ENCODE measurements around the gene WDR44.
A peak's percentile ranks its signal among the peaks of the same experiment; 100 is the strongest.
"Not testable (repeated sequence)": the region's sequence is repeated elsewhere in the genome, so short reads cannot be mapped to it uniquely, and the experiment has no call there.

WDR44 gene, protein sequence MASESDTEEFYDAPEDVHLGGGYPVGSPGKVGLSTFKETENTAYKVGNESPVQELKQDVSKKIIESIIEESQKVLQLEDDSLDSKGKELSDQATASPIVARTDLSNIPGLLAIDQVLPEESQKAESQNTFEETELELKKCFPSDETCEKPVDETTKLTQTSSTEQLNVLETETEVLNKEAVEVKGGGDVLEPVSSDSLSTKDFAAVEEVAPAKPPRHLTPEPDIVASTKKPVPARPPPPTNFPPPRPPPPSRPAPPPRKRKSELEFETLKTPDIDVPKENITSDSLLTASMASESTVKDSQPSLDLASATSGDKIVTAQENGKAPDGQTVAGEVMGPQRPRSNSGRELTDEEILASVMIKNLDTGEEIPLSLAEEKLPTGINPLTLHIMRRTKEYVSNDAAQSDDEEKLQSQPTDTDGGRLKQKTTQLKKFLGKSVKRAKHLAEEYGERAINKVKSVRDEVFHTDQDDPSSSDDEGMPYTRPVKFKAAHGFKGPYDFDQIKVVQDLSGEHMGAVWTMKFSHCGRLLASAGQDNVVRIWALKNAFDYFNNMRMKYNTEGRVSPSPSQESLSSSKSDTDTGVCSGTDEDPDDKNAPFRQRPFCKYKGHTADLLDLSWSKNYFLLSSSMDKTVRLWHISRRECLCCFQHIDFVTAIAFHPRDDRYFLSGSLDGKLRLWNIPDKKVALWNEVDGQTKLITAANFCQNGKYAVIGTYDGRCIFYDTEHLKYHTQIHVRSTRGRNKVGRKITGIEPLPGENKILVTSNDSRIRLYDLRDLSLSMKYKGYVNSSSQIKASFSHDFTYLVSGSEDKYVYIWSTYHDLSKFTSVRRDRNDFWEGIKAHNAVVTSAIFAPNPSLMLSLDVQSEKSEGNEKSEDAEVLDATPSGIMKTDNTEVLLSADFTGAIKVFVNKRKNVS

DNA sequence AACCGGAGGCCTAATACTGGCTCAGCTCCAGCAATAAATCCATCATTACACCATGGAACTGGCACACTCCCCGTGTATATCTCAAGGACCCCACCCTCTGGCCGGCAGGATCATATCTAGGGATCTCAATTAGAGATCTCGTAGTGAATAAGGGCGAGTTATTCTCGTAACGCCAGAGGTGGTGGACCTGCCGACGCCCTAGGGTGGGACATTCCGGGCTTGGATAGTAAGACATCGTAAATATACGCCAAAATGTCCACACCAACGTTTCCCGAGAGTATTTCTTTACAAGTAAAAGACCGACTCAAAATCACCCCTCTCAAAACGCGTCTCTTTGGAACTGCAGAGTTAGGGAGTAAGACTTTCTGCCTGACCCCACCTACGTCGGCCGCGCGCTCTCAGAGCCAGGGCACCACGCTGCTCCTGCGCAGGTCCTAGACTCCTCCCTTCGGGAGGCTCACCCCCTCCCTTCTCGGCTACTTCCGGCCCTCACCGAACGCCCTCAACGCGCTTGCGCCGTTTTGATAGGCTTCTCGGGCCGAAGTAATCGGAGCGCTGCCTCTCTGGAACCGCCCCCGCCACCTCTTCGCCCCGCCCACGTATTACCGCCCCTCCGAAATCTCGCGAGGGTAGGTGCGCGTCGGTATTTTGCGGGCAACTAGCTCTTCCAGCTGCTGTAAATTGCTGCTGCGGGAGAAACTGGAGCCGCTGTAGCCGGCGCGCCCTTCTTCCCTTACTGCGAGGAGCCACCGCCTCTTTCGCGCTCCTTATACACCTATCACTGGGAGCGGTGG, at the start of gene WDR44:
WDR44 (plus strand) TSS at position 643 of the 794 bp plus-strand sequence. CDS start 398 bp downstream, outside the sequence.
- peak within 1 kb of the TSS; percentile 82 for H3K4me3 ChIP-seq (replicated peaks; ENCODE audit: low read depth, low read length)
- TF ChIP-seq, protein P1, sequence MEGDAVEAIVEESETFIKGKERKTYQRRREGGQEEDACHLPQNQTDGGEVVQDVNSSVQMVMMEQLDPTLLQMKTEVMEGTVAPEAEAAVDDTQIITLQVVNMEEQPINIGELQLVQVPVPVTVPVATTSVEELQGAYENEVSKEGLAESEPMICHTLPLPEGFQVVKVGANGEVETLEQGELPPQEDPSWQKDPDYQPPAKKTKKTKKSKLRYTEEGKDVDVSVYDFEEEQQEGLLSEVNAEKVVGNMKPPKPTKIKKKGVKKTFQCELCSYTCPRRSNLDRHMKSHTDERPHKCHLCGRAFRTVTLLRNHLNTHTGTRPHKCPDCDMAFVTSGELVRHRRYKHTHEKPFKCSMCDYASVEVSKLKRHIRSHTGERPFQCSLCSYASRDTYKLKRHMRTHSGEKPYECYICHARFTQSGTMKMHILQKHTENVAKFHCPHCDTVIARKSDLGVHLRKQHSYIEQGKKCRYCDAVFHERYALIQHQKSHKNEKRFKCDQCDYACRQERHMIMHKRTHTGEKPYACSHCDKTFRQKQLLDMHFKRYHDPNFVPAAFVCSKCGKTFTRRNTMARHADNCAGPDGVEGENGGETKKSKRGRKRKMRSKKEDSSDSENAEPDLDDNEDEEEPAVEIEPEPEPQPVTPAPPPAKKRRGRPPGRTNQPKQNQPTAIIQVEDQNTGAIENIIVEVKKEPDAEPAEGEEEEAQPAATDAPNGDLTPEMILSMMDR (IDR thresholded peaks at IDR 0.05; ENCODE audit: low read length, missing control alignments) = no peak
- peak; percentile 96 for DNase-seq (ENCODE audit: low read depth)

DNA sequence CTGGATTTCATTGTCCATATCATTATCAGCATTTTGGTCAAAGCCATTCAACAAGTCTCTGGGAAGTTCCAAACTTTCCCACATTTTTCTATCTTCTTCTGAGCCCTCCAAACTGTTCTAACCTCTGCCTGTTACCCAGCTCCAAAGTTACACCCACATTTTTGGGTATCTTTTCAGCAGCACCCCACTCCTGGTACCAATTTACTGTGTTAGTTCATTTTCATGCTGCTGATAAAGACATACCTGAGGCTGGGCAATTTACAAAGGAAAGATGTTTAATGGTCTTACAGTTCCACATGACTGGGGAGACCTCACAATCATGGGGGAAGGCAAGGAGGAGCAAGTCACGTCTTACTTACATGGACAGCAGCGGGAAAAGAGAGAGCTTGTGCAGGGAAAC, 40.1 kb upstream of the WDR44 start:
- H3K4me3 ChIP-seq (replicated peaks; ENCODE audit: low read depth, low read length); DNase-seq (ENCODE audit: low read depth): not testable (repeated sequence)

DNA sequence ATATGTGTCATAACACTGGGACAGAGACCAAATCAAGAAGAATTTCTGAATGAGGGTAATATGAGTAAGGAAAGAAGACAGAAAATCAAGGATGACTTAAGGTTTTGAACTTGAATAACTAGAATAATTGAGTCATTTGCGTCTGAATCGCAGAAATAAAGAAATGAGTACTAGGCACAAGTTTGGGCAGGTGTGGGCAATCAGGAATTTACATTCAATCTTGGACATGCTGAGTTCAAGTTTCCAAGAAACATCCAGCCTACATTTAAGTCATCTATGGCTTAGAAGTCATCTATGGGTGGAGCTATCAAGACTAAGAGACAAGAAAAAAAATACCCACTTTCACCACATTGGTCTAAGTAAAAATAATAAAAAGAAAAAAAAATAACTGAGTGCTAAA, 30.4 kb upstream of the WDR44 start:
- TF ChIP-seq, protein P1 (IDR thresholded peaks at IDR 0.05; ENCODE audit: low read length, missing control alignments) = no peak
- no peak for DNase-seq (ENCODE audit: low read depth)
- H3K4me3 ChIP-seq (replicated peaks; ENCODE audit: low read depth, low read length) = no peak overlapping the region

DNA sequence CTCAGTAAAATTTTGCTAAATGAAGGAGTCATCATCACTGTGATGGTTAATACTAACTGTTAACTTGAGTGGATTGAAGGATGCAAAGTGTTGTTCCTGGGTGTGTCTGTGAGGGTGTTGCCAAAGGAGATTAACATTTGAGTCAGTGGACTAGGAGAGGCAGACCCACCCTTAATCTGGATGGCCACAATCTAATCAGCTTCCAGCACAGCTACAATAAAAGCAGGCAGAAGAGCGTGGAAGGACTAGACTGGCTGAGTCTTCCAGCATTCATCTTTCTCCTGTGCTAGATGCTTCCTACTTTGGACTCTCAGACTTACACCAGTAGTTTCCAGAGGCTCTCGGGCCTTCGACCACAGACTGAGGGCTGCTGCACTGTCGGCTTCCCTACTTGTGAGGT, 21.3 kb upstream of the WDR44 start:
- DNase-seq (ENCODE audit: low read depth) = no peak
- TF ChIP-seq, protein P1 (IDR thresholded peaks at IDR 0.05; ENCODE audit: low read length, missing control alignments) = no peak
- no peak overlapping the region for H3K4me3 ChIP-seq (replicated peaks; ENCODE audit: low read depth, low read length)

DNA sequence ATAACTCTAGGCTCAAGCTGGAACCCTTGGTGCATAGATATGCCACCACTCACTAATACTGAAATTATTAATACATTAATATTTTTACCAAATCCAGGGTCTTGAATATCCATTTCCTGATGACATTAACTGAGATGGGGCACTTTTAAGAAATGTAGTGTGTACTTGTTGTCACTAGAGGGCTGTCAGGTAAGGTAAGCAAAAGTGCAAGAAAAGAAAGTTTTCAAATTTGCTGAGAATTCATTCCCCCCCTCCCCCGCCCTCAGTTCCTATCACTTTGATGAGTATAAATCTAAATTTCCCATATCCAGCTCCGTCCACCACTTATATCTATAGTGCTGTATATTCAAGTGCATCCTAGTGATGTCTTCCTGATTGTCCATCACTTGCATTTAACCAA, 20.5 kb upstream of the WDR44 start:
- TF ChIP-seq, protein P1 (IDR thresholded peaks at IDR 0.05; ENCODE audit: low read length, missing control alignments) = peak; percentile 39
- no peak overlapping the region for H3K4me3 ChIP-seq (replicated peaks; ENCODE audit: low read depth, low read length)
- peak; percentile 6 for DNase-seq (ENCODE audit: low read depth)

DNA sequence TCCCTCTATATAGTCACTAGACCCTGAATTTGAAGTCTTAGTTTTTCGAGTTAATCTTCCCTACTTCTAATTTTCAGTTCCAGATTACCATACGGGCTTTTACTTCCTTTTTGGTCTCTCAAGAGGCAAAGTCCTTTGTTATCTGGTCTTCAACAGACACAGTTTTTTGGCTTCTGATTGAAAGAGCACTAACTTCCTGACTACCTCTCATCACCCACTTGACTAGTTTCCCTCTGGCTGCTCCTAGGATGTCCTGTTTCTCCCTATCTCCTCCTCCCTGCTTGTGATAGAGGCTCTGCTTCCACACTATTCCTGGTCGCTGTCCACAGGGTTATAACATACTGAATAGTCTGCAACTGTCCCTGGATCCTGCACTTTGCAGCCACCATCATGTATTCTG, 16.7 kb upstream of the WDR44 start:
- TF ChIP-seq, protein P1 (IDR thresholded peaks at IDR 0.05; ENCODE audit: low read length, missing control alignments) = no peak
- no peak overlapping the region for H3K4me3 ChIP-seq (replicated peaks; ENCODE audit: low read depth, low read length)
- no peak for DNase-seq (ENCODE audit: low read depth)
